Karpas-422 (cell line): ENCODE data around the gene BMI1. TPM values are rescaled to one million over a fixed set of nuclear protein-coding genes. Genes with fewer than 3 reads are reported as not detected.

Source experiments
- DNase-seq: peaks from one replicate; pipeline ENCODE4 v3.0.0-alpha.2; 2015
- H2AFZ ChIP-seq: fragments of 200-600 bp; sonication (generic); 2 replicates; pipeline ENCODE4 v1.6.1; 2014; ENCODE audit warnings: antibody characterized with exemption, low read length, mixed read lengths
- H3K27ac ChIP-seq: fragments of 200-600 bp; sonication (generic); 2 replicates; pipeline ENCODE4 v1.5.1; 2014; ENCODE audit warnings: mild to moderate bottlenecking, low read length, moderate library complexity
- H3K27me3 ChIP-seq: fragments of 200-600 bp; sonication (generic); 2 replicates; pipeline ENCODE4 v1.6.1; 2014; ENCODE audit warnings: low read length, mixed read lengths
- H3K36me3 ChIP-seq: fragments of 200-600 bp; sonication (generic); 2 replicates; pipeline ENCODE4 v1.6.1; 2014; ENCODE audit warnings: low read length, mixed read lengths; ENCODE audit not compliant: insufficient read depth
- H3K4me1 ChIP-seq: fragments of 200-600 bp; sonication (generic); 2 replicates; pipeline ENCODE4 v1.6.1; 2014; ENCODE audit warnings: mild to moderate bottlenecking, low read length, mixed read lengths
- H3K4me2 ChIP-seq: fragments of 200-600 bp; sonication (generic); 2 replicates; pipeline ENCODE4 v1.6.1; 2014; ENCODE audit warnings: low read length, low read depth, mild to moderate bottlenecking; ENCODE audit not compliant: poor library complexity, severe bottlenecking
- H3K4me3 ChIP-seq: fragments of 200-600 bp; sonication (generic); 2 replicates; pipeline ENCODE4 v1.5.1; 2014; ENCODE audit warnings: mild to moderate bottlenecking, antibody characterized with exemption, low read length, mixed read lengths
- H3K79me2 ChIP-seq: fragments of 200-600 bp; sonication (generic); 2 replicates; pipeline ENCODE4 v1.6.1; 2014; ENCODE audit warnings: mild to moderate bottlenecking, low read length, mixed read lengths
- H3K9ac ChIP-seq: fragments of 200-600 bp; sonication (generic); 2 replicates; pipeline ENCODE4 v1.6.0; 2014; ENCODE audit warnings: low read length
- H3K9me2 ChIP-seq: fragments of 200-600 bp; sonication (generic), shearing (Covaris generic); replicated peaks from 2 replicates; pipeline ENCODE4 v1.6.0; 2014; ENCODE audit warnings: mild to moderate bottlenecking, low read length, moderate library complexity; ENCODE audit not compliant: insufficient read depth
- H3K9me3 ChIP-seq: fragments of 300-700, 200-600 bp; sonication (generic); 2 replicates; pipeline ENCODE4 v1.6.1; 2014; ENCODE audit warnings: low read length, mixed read lengths
- H4K20me1 ChIP-seq: fragments of 200-600 bp; sonication (generic); 2 replicates; pipeline ENCODE4 v1.6.1; 2014; ENCODE audit warnings: mild to moderate bottlenecking, antibody characterized with exemption, low read length, low read depth; ENCODE audit not compliant: insufficient read depth
- total RNA-seq: library from RNA; depleted of rRNA; stranded (reverse); fragments of >200 nt; shearing (Covaris generic); gene quantifications from 2 replicates; pipeline ENCODE4 v1.2.3, GENCODE V29; 2014; ENCODE audit warnings: low replicate concordance

Gene BMI1
- total RNA-seq, 1 experiment from 2014 or later, result 30.4 TPM

DNA sequence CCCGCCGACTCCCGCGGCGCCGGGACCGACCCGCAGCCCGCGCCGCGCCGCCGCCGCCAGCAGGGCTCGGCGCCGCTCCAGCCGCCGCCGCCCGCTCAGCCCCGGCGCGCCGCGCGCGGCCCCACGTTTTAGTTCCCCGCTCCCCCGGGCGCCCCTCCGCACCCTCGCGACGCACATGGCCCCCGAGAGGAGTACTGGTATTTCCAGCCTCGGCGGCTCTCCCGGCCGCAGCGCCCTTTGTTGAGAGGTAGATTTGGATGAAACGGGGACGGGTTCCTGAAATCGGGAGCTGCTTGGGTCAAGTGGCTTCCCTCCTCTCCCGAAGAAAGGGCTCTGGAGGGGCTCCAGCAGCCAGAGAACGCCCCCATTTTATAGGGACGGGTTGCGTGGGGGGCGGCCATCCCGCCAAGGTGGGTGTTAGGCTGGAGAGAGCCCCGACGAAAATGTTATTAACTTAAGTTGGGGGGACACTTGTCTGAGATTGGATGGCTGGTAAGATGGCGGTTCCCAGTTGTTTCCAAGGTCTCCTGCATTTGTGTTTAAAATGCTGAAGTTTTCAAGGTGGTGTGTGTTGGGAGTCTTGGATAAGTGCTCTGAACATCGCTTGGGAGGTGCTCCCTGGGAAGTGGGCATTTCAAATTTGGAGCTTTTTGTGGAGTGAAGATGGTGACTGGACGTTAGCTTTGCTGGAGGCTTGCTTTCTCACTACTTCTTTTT is 1.2 kb downstream of the BMI1 start:
- Histone ChIP-seq H2AFZ (peak overlapping the region; percentile 87; the same call in 1 of the 2 replicates), H3K27ac (no peak overlapping the region), H3K4me1 (peaks cover 50% of the 10 kb centered on the region)

DNA sequence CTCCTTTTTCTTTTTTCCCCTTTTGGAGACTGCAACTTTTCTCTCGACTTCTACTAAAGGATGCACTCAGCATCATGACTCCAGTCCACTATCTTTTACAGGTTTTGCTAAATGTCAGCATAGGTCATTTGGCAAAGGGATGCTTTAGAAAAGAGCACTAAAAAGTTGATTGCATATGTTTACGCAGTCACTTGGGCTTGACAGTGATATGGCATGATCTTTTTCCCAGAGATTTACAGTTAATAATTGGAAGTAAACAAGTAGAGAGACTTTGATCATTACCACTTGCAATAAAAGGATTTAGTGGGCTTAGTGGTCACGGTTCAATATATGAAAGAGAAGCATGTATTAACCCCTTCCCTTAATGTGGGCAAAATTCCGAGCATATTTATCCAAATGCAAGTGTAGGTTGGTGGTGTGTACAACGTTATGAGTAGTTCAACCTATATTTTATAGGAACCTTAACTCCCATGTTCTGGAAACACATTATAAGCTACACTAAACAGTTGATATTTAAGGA is 1.8 kb downstream of the BMI1 start:
- H2AFZ ChIP-seq, result no peak overlapping the region
- H3K4me3 ChIP-seq, result peak overlapping the region; percentile 83
- DNase-seq, result no peak
- peaks cover 44% of the 10 kb centered on the region for H3K4me1 ChIP-seq
- H3K79me2 ChIP-seq, result no peaks in the 10 kb centered on the region
- H3K9me2 ChIP-seq, result no peaks in the 10 kb centered on the region
- no peak overlapping the region for H3K27ac ChIP-seq
- peaks cover under 1% of the 10 kb centered on the region; the same call in 1 of the 2 replicates for H3K36me3 ChIP-seq
- no peaks in the 10 kb centered on the region; the same call in 1 of the 2 replicates for H3K27me3 ChIP-seq
- H3K4me2 ChIP-seq, result peak overlapping the region; percentile 85
- peaks cover 30% of the 10 kb centered on the region for H4K20me1 ChIP-seq
- H3K9me3 ChIP-seq, result no peaks in the 10 kb centered on the region
- H3K9ac ChIP-seq, result peak overlapping the region; percentile 78

More for the DNA sequence above, 1.2 kb downstream of the BMI1 start:
- Histone ChIP-seq H3K79me2 (no peaks in the 10 kb centered on the region), H3K4me2 (peak overlapping the region; percentile 85), H3K36me3 (no peaks in the 10 kb centered on the region), H3K9me3 (no peaks in the 10 kb centered on the region), H4K20me1 (peaks cover 30% of the 10 kb centered on the region), H3K4me3 (peak overlapping the region; percentile 83), H3K27me3 (no peaks in the 10 kb centered on the region; the same call in 1 of the 2 replicates), H3K9me2 (no peaks in the 10 kb centered on the region), H3K9ac (peak overlapping the region; percentile 78)
- peak; percentile 59 for DNase-seq

DNA sequence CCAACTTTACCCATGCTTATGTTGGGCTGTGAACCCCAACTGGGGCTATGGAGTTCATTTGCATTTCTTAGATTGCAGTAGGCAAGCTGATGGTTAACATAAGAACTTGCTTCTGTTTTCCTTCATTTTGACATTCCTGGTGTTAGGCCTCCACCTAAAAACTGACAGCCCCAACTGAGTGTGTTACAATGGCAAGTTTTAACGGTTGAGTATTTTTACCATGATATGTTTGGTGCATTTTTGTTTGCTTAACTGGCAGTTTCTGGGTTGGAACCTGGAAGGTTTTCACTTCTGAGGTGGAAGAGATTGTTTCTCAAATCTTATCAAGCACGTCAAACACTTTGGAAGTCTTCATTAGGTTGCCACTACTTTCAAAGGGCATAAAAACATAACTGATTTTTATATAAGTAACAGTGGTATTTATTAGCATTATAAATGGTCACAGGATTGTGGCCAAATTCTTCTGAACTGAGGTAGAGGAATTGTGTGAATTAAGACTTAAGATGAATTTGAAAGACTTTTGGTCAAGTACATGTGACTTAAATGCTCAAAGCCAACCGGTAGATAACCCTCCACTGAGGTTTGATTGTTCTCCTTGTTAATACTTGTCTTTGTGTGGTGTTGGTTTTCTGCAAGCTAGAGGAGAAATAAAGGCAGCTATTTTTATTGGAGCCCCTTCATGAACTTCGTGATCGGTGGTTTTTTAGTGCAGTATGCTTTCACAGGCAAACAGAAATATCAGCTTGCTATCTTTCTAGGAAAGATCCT is 2.8 kb downstream of the BMI1 start:
- H3K79me2 ChIP-seq, result no peaks in the 10 kb centered on the region
- DNase-seq, result no peak
- H4K20me1 ChIP-seq, result peaks cover 30% of the 10 kb centered on the region
- no peak overlapping the region for H2AFZ ChIP-seq
- peak overlapping the region; percentile 89 for H3K4me2 ChIP-seq
- no peaks in the 10 kb centered on the region for H3K9me3 ChIP-seq
- no peak overlapping the region for H3K27ac ChIP-seq
- H3K27me3 ChIP-seq, result no peaks in the 10 kb centered on the region; the same call in 1 of the 2 replicates
- H3K9ac ChIP-seq, result no peak overlapping the region
- peaks cover 4% of the 10 kb centered on the region; the same call in 1 of the 2 replicates for H3K36me3 ChIP-seq
- H3K9me2 ChIP-seq, result no peaks in the 10 kb centered on the region
- H3K4me1 ChIP-seq, result peaks cover 38% of the 10 kb centered on the region
- H3K4me3 ChIP-seq, result peak overlapping the region; percentile 65; the same call in 1 of the 2 replicates

DNA sequence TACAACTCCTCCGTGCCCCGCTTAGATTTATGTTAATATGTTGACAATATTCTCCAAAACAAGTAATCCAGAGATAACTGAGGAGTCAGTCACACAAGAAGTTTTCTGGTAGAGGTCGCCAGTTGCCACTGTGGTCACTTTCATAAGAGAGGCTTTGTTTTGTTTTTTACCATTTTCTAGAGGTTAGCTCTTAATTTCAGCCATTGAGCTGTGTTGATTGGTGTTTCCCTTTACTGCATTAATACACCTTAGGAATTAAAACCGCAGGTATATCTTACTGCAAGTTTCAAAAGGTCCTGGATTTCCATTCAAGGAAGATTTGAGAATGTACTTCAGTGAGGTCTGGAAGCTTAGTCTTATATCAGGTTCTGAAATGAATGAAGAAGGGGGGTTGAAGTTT is 3.5 kb downstream of the BMI1 start:
- no peak for DNase-seq
- Histone ChIP-seq H3K79me2 (no peaks in the 10 kb centered on the region), H3K4me1 (peaks cover 38% of the 10 kb centered on the region), H3K36me3 (peaks cover 6% of the 10 kb centered on the region; the same call in 1 of the 2 replicates), H4K20me1 (peaks cover 30% of the 10 kb centered on the region), H3K27me3 (no peaks in the 10 kb centered on the region; the same call in 1 of the 2 replicates), H3K4me3 (peak overlapping the region; percentile 65), H3K9ac (peak overlapping the region; percentile 67), H3K9me2 (no peaks in the 10 kb centered on the region), H3K27ac (no peak overlapping the region), H3K4me2 (peak overlapping the region; percentile 89), H3K9me3 (no peaks in the 10 kb centered on the region), H2AFZ (no peak overlapping the region)

DNA sequence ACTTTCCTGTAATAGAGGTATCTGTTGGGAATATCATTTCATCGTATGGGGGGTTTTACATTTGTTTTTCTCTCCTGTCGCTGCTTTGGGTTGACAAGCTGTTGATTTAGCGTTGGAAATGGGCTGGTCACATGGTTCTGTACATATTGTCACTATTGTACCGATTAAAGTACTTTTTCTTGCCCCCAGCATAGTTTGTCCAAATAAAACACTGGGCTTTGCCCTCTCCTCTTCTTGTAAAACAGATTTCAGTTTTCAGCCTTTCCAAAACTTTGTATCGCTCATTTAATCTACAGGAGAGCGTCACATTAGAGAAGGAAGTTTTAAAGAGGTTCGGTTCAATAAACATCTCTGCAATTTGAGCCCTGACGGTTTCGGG is 4.0 kb downstream of the BMI1 start:
- no peaks in the 10 kb centered on the region for H3K9me2 ChIP-seq
- no peak for DNase-seq
- H3K9ac ChIP-seq, result peak overlapping the region; percentile 67
- peak overlapping the region; percentile 89 for H3K4me2 ChIP-seq
- no peaks in the 10 kb centered on the region; the same call in 1 of the 2 replicates for H3K27me3 ChIP-seq
- H3K9me3 ChIP-seq, result no peaks in the 10 kb centered on the region
- H3K4me3 ChIP-seq, result peak overlapping the region; percentile 65
- peaks cover 11% of the 10 kb centered on the region; the same call in 1 of the 2 replicates for H3K36me3 ChIP-seq
- H3K79me2 ChIP-seq, result no peaks in the 10 kb centered on the region
- H3K27ac ChIP-seq, result no peak overlapping the region
- H3K4me1 ChIP-seq, result peaks cover 35% of the 10 kb centered on the region
- H2AFZ ChIP-seq, result no peak overlapping the region
- peaks cover 30% of the 10 kb centered on the region for H4K20me1 ChIP-seq

DNA sequence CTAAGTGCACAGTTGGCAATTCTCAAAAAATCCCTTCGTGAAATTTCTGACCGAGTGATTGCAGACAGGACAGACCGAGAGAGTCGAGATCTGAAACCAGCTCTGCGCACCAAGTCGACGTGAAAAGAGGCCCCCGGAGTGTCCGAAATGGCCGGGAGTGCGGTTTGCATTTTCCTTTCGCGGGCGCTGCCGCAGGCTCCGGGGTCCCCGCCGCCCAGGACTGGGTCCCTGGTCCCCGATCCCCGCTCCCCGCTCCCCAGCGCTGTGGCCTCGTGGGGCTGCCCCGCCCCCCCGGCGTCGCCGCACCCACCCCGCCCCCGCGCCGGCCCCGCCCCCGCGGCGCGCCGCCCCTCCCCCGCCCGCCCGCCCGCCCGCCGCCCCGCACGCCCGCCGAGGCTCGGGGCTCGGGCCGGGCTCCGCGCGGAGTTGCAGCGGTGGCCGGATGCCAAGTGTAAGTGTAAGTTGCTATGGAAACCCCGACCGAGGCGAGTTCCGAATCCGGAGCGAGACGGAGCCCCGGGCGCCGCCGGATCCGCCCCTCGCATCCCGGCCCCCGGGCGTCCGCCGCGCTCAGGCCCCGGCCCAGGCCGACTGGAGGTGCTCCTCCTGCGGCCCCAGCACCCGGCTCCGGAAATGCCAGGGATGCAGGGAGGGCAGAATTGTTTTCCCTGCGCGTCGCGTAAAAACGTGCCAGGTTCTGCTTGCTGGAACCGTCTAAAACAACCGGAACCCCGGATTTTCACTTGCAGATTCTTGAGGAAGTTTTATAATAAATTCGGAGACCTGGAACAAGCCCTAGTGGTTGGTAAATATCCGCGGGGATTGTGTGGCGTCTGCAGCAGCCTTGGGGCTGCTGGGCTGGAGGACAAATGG is 4.6 kb downstream of the BMI1 start:
- H3K9me2 ChIP-seq, result no peaks in the 10 kb centered on the region
- H3K36me3 ChIP-seq, result peaks cover 13% of the 10 kb centered on the region; the same call in 1 of the 2 replicates
- H3K4me3 ChIP-seq, result peak overlapping the region; percentile 65
- H4K20me1 ChIP-seq, result peaks cover 30% of the 10 kb centered on the region
- no peak overlapping the region for H2AFZ ChIP-seq
- no peaks in the 10 kb centered on the region for H3K9me3 ChIP-seq
- H3K9ac ChIP-seq, result peak overlapping the region; percentile 67
- H3K79me2 ChIP-seq, result no peaks in the 10 kb centered on the region
- H3K4me1 ChIP-seq, result peaks cover 32% of the 10 kb centered on the region
- peak overlapping the region; percentile 89 for H3K4me2 ChIP-seq
- DNase-seq, result peak; percentile 67
- no peak overlapping the region for H3K27ac ChIP-seq
- no peaks in the 10 kb centered on the region; the same call in 1 of the 2 replicates for H3K27me3 ChIP-seq

DNA sequence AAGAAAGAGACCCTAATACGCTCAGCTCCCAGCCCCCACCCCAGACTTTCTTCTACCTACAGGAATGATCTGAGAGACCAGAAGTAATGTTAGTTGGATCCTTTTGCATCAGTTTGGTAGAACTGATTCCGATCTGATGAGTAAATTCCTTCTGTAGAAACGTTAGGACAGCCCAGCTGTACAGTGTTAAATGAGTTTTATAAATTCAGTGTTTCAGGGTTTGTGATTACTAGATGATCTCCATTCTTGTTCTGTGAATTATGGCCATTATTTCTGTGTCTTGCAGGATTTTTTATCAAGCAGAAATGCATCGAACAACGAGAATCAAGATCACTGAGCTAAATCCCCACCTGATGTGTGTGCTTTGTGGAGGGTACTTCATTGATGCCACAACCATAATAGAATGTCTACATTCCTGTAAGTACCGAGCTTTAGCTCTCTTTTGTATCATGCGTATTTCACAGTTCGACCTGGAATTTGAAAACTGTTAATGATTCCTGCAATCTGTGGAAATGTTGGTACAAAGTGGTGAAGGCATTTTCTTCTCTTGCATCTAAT is 5.3 kb downstream of the BMI1 start:
- DNase-seq, result no peak
- Histone ChIP-seq H3K9ac (no peak overlapping the region), H4K20me1 (peaks cover 30% of the 10 kb centered on the region), H3K4me2 (peak overlapping the region; percentile 54), H3K27ac (no peak overlapping the region), H3K4me3 (no peak overlapping the region), H3K36me3 (peaks cover 13% of the 10 kb centered on the region; the same call in 1 of the 2 replicates), H3K79me2 (no peaks in the 10 kb centered on the region), H3K4me1 (peaks cover 32% of the 10 kb centered on the region), H3K27me3 (no peaks in the 10 kb centered on the region; the same call in 1 of the 2 replicates), H2AFZ (no peak overlapping the region), H3K9me2 (no peaks in the 10 kb centered on the region), H3K9me3 (no peaks in the 10 kb centered on the region)
